Heart left ventricle (tissue), 13 donors: ENCODE data around the gene CAPN11.

Experiments used
- POLR2A ChIP-seq, 2 donors: fragments of 450-650 bp; IDR thresholded peaks; one replicate each; pipeline ENCODE4 v1.6.1; 2017; ENCODE audit warnings: antibody characterized with exemption in 2 of 2, mild to moderate bottlenecking in 2 of 2, moderate library complexity in 2 of 2
- TF ChIP-seq, protein P1 (sequence below), 12 donors: fragments of 200-600 bp; sonication (generic) in 4 of 12; IDR thresholded peaks; one replicate each; pipeline versions ENCODE4 v1.5.0 to v1.8.0; 2018 to 2022; ENCODE audit warnings: antibody characterized with exemption in 12 of 12, mild to moderate bottlenecking in 5 of 12
- donor health status: ischemic (EF 13 %, LVEDD 7.1; RV severe dilation, severe dysfunction).
- donor health status: DM: no; HTN: yes; CAD: no.
- donor health status: DM: no; HTN: no; CAD: no.
- donor health status: ischemic (EF 25% LVEDD 6.9; RV normal size, moderate dysfunction).
- donor health status: ischemic (EF 25% LVEDD 5.7; RV mildly dilated, moderate dysfunction).
- donor health status: ischemic (EF 35%, LVEDD 5.7; RV mildly dilated, moderate dysfunction).
- donor health status: nonischemic (EF 11% LVEDD 7.7; RV severe dilation, severe dysfunction).
- donor health status: DM: yes; HTN: yes; CAD: no.
- donor health status: PGD.
- donor health status: ischemic (EF 29% LVEDD 5.4; RV normal size, mild dysfunction).
- donor health status: nonischemic (EF 23%, LVEDD 6.1; RV moderate dilation, normal function).

- TF ChIP-seq, protein P1, sequence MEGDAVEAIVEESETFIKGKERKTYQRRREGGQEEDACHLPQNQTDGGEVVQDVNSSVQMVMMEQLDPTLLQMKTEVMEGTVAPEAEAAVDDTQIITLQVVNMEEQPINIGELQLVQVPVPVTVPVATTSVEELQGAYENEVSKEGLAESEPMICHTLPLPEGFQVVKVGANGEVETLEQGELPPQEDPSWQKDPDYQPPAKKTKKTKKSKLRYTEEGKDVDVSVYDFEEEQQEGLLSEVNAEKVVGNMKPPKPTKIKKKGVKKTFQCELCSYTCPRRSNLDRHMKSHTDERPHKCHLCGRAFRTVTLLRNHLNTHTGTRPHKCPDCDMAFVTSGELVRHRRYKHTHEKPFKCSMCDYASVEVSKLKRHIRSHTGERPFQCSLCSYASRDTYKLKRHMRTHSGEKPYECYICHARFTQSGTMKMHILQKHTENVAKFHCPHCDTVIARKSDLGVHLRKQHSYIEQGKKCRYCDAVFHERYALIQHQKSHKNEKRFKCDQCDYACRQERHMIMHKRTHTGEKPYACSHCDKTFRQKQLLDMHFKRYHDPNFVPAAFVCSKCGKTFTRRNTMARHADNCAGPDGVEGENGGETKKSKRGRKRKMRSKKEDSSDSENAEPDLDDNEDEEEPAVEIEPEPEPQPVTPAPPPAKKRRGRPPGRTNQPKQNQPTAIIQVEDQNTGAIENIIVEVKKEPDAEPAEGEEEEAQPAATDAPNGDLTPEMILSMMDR (IDR thresholded peaks at IDR 0.05) = no peak
- no peak for TF ChIP-seq POLR2A (IDR thresholded peaks at IDR 0.05)
Measured at GRCh38 chr6:44110005-44110676, 48.5 kb upstream of the CAPN11 start.
